Loucy (cell line): ENCODE measurements around the gene PROZ.

Experiments used
- H2AFZ ChIP-seq: fragments of 200-600 bp; sonication (generic); 2 replicates; pipeline ENCODE4 v1.6.0; 2016; ENCODE audit warnings: antibody characterized with exemption, mild to moderate bottlenecking, low read length, moderate library complexity
- H3F3A ChIP-seq: fragments of 200-600 bp; 2 replicates; pipeline ENCODE4 v1.6.0; 2016; ENCODE audit warnings: antibody characterized with exemption, low read depth, mild to moderate bottlenecking
- H3K27me3 ChIP-seq: fragments of 200-600 bp; sonication (generic); 2 replicates; pipeline ENCODE4 v1.6.1; 2014; ENCODE audit warnings: low read length, mild to moderate bottlenecking; ENCODE audit not compliant: insufficient read depth, poor library complexity, severe bottlenecking
- H3K36me3 ChIP-seq: fragments of 200-600 bp; sonication (generic); 2 replicates; pipeline ENCODE4 v1.6.1; 2016; ENCODE audit warnings: low read length; ENCODE audit not compliant: insufficient read depth
- H3K4me1 ChIP-seq: fragments of 200-600 bp; sonication (generic); 2 replicates; pipeline ENCODE4 v1.5.1; 2014; ENCODE audit warnings: low read length, mild to moderate bottlenecking; ENCODE audit not compliant: insufficient read depth, poor library complexity, severe bottlenecking
- H3K4me2 ChIP-seq: fragments of 200-600 bp; sonication (generic); 2 replicates; pipeline ENCODE4 v1.6.0; 2014; ENCODE audit warnings: antibody characterized with exemption, low read length, low read depth, mild to moderate bottlenecking; ENCODE audit not compliant: poor library complexity, severe bottlenecking
- H3K4me3 ChIP-seq: fragments of 200-600 bp; sonication (generic); 2 replicates; pipeline ENCODE4 v1.5.1; 2014; ENCODE audit warnings: low read length, mild to moderate bottlenecking, mixed read lengths; ENCODE audit not compliant: poor library complexity, severe bottlenecking
- H3K79me2 ChIP-seq: fragments of 200-600 bp; sonication (generic); 2 replicates; pipeline ENCODE4 v1.6.1; 2014; ENCODE audit warnings: low read length; ENCODE audit not compliant: insufficient read depth
- H3K9ac ChIP-seq: fragments of 200-600 bp; sonication (generic); 2 replicates; pipeline ENCODE4 v1.6.0; 2014; ENCODE audit warnings: mild to moderate bottlenecking, low read depth, low read length, moderate library complexity; ENCODE audit not compliant: poor library complexity, severe bottlenecking
- H3K9me2 ChIP-seq: fragments of 200-600 bp; sonication (generic); replicated peaks from 2 replicates; pipeline ENCODE4 v1.6.1; 2016; ENCODE audit warnings: low read depth, low read length, mixed read lengths
- H3K9me3 ChIP-seq: fragments of 200-600 bp; sonication (generic); 2 replicates; pipeline ENCODE4 v1.6.1; 2014; ENCODE audit warnings: mild to moderate bottlenecking, antibody characterized with exemption, low read length, low read depth; ENCODE audit not compliant: insufficient read depth
- H4K20me1 ChIP-seq: fragments of 200-600 bp; sonication (generic); 2 replicates; pipeline ENCODE4 v1.6.0; 2014; ENCODE audit warnings: antibody characterized with exemption, low read length, mild to moderate bottlenecking; ENCODE audit not compliant: insufficient read depth, poor library complexity, severe bottlenecking
- CTCF ChIP-seq: fragments of 200-600 bp; sonication (generic); conservative IDR thresholded peaks from 2 replicates; pipeline ENCODE4 v1.5.1; 2014; ENCODE audit warnings: mild to moderate bottlenecking, antibody characterized with exemption, low read length
- EZH2phosphoT487 ChIP-seq: fragments of 200-600 bp; IDR thresholded peaks from 2 replicates; pipeline ENCODE4 v1.6.1; 2018; ENCODE audit warnings: antibody characterized with exemption, mild to moderate bottlenecking, moderate library complexity, borderline replicate concordance

PROZ gene

GRCh38 chr13:113179374-113180230 lies 21.2 kb downstream of the PROZ start:
- no peaks in the 10 kb centered on the region for H3K79me2 ChIP-seq
- H3K4me1 ChIP-seq = no peaks in the 10 kb centered on the region
- H3K4me3 ChIP-seq = no peak overlapping the region
- TF ChIP-seq EZH2phosphoT487 (no peak), CTCF (no peak)
- no peaks in the 10 kb centered on the region for H4K20me1 ChIP-seq
- no peaks in the 10 kb centered on the region for H3K9me2 ChIP-seq
- H3K9me3 ChIP-seq = no peaks in the 10 kb centered on the region
- no peak overlapping the region for H3K4me2 ChIP-seq
- H3K27me3 ChIP-seq = no peaks in the 10 kb centered on the region
- H3K36me3 ChIP-seq = peaks cover 75% of the 10 kb centered on the region; the same call in 1 of the 2 replicates
- H3F3A ChIP-seq = no peaks in the 10 kb centered on the region
- H3K9ac ChIP-seq = no peak overlapping the region
- no peak overlapping the region for H2AFZ ChIP-seq

GRCh38 chr13:113182046-113182445 lies 23.6 kb downstream of the PROZ start:
- Histone ChIP-seq H3K9me3 (no peaks in the 10 kb centered on the region), H3K79me2 (no peaks in the 10 kb centered on the region), H2AFZ (no peak overlapping the region), H3K4me3 (no peak overlapping the region), H3K4me1 (no peaks in the 10 kb centered on the region), H3K27me3 (no peaks in the 10 kb centered on the region), H3K9ac (no peak overlapping the region), H3K4me2 (no peak overlapping the region), H3F3A (no peaks in the 10 kb centered on the region), H3K36me3 (peaks cover 60% of the 10 kb centered on the region; the same call in 1 of the 2 replicates), H4K20me1 (no peaks in the 10 kb centered on the region), H3K9me2 (no peaks in the 10 kb centered on the region)
- TF ChIP-seq EZH2phosphoT487 (no peak), CTCF (no peak)

- Histone ChIP-seq H2AFZ (no peak overlapping the region), H3K9me3 (no peaks in the 10 kb centered on the region), H3K79me2 (no peaks in the 10 kb centered on the region), H3F3A (no peaks in the 10 kb centered on the region), H3K27me3 (no peaks in the 10 kb centered on the region), H3K9me2 (no peaks in the 10 kb centered on the region), H4K20me1 (no peaks in the 10 kb centered on the region), H3K4me1 (no peaks in the 10 kb centered on the region), H3K36me3 (peaks cover 61% of the 10 kb centered on the region; the same call in 1 of the 2 replicates), H3K4me2 (no peak overlapping the region), H3K4me3 (no peak overlapping the region), H3K9ac (no peak overlapping the region)
- TF ChIP-seq EZH2phosphoT487 = no peak
- TF ChIP-seq CTCF = no peak
These were observed 25.1 kb downstream of the PROZ start for GRCh38 chr13:113183450-113184129.
